ENCODE results near the gene F2RL3.
"Not testable (repeated sequence)": the region's sequence is repeated elsewhere in the genome, so short reads cannot be mapped to it uniquely, and the experiment has no call there.

Gene F2RL3

GRCh38 chr19:16873594-16873993 lies 15.2 kb upstream of the F2RL3 start:
- DNase-seq (ENCODE audit: low read depth) = no peak
- TF ChIP-seq, protein P1, sequence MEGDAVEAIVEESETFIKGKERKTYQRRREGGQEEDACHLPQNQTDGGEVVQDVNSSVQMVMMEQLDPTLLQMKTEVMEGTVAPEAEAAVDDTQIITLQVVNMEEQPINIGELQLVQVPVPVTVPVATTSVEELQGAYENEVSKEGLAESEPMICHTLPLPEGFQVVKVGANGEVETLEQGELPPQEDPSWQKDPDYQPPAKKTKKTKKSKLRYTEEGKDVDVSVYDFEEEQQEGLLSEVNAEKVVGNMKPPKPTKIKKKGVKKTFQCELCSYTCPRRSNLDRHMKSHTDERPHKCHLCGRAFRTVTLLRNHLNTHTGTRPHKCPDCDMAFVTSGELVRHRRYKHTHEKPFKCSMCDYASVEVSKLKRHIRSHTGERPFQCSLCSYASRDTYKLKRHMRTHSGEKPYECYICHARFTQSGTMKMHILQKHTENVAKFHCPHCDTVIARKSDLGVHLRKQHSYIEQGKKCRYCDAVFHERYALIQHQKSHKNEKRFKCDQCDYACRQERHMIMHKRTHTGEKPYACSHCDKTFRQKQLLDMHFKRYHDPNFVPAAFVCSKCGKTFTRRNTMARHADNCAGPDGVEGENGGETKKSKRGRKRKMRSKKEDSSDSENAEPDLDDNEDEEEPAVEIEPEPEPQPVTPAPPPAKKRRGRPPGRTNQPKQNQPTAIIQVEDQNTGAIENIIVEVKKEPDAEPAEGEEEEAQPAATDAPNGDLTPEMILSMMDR (conservative IDR thresholded peaks at IDR 0.05; ENCODE audit: low read depth, low read length) = no peak

DNA sequence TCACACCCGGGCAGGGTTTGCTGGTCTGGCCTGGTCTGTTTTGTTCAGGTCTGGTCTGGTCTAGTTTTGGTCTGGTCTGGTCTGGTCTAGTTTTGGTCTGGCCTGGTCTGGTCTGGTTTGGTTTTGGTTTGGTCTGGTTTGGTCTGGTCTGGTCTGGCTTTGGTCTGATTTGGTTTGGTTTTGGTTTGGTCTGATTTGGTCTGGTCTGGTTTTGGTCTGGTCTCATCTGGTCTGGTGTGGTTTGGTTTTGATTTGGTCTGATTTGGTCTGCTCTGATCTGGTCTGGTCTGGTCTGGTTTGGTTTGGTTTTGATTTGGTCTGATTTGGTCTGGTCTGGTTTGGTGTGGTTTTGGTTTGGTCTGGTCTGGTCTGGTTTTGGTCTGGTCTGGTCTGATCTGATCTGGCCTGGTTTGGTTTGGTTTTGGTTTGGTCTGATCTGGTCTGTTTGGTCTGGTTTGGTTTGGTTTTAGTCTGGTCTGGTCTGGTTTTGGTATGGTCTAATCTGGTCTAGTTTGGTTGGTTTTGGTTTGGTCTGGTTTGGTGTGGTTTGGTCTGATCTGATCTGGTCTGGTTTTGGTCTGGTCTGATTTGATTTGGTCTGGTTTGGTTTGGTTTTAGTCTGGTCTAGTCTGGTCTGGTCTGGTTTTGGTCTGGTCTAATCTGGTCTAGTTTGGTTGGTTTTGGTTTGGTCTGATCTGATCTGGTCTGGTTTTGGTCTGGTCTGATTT lies 14.4 kb upstream of the F2RL3 start:
- H3K4me3 ChIP-seq (ENCODE audit: low read depth, low read length) = no peak overlapping the region
- TF ChIP-seq, protein P1 (conservative IDR thresholded peaks at IDR 0.05; ENCODE audit: low read depth, low read length) = no peak
- no peak for DNase-seq (ENCODE audit: low read depth)

More at GRCh38 chr19:16873594-16873993, 15.2 kb upstream of the F2RL3 start:
- H3K4me3 ChIP-seq (ENCODE audit: low read depth, low read length) = no peak overlapping the region

- not testable (repeated sequence) for H3K4me3 ChIP-seq (ENCODE audit: low read depth, low read length); DNase-seq (ENCODE audit: low read depth)
These were observed 13.9 kb upstream of the F2RL3 start for GRCh38 chr19:16874978-16875299.

- TF ChIP-seq, protein P1 (conservative IDR thresholded peaks at IDR 0.05; ENCODE audit: low read depth, low read length) = no peak
- no peak overlapping the region for H3K4me3 ChIP-seq (ENCODE audit: low read depth, low read length)
- no peak for DNase-seq (ENCODE audit: low read depth)
These were observed 12.9 kb upstream of the F2RL3 start for GRCh38 chr19:16875584-16876555.

DNA sequence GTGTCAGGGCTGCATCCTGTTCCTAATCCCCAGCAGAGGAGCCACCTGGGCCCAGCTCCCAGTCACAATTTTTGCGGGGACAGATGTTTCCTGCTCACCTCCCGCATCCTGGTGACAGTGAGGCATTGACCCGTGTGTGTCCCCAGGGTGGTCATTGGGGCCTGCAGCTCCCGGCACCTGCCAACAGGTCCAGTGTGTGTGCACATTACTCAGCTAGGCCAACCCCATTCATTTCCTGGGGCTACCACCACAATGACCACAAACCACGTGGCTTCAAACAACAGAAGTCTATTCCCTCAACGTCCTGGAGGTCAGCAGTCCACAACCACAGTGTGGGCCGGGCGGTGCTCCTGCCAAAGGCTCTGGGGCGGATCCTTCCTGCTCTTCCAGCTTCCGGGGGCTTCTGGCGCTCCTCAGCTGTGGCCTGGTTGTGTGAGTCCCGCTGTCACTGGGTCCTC lies 11.9 kb upstream of the F2RL3 start:
- peak; percentile 73 for DNase-seq (ENCODE audit: low read depth)
- H3K4me3 ChIP-seq (ENCODE audit: low read depth, low read length) = no peak overlapping the region
- TF ChIP-seq, protein P1 (conservative IDR thresholded peaks at IDR 0.05; ENCODE audit: low read depth, low read length) = no peak

DNA sequence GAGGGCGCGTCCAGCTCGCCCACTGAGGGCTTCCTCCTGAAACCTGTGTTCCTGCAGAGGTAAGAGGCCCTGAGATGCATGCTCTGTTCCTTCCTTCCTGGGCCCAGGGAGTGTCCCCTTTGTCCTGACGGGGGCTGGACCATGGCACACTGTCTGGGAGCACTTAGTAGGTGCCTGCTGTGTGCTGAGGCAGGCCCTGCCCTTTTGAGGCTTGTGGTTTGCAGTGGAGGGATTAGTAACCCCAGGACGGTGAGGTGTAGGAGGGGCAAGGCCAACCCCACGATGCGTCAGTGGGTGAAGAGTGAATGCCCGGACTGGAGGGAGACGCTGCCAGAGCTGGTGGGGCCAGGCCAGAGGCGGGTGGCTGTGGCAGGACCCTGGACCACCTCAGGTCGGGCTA lies 11.2 kb upstream of the F2RL3 start:
- TF ChIP-seq, protein P1 (conservative IDR thresholded peaks at IDR 0.05; ENCODE audit: low read depth, low read length) = no peak
- H3K4me3 ChIP-seq (ENCODE audit: low read depth, low read length) = no peak overlapping the region
- no peak for DNase-seq (ENCODE audit: low read depth)

GRCh38 chr19:16878181-16878965 lies 10.4 kb upstream of the F2RL3 start:
- TF ChIP-seq, protein P1 (conservative IDR thresholded peaks at IDR 0.05; ENCODE audit: low read depth, low read length) = no peak
- DNase-seq (ENCODE audit: low read depth) = no peak
- H3K4me3 ChIP-seq (ENCODE audit: low read depth, low read length) = no peak overlapping the region
